ENCODE data around the gene TMEM260.
"Not testable (repeated sequence)": the region's sequence is repeated elsewhere in the genome, so short reads cannot be mapped to it uniquely, and the experiment has no call there.

Gene TMEM260

GRCh38 chr14:56686416-56686815 lies 106.8 kb downstream of the TMEM260 start:
- DNase-seq = no peak

- no peak for DNase-seq
Measured at GRCh38 chr14:56687123-56687522, 107.5 kb downstream of the TMEM260 start.

- no peak for DNase-seq
Measured at GRCh38 chr14:56694609-56695008, 115.0 kb downstream of the TMEM260 start.

- DNase-seq = not testable (repeated sequence)
Measured at GRCh38 chr14:56695216-56695615, 115.6 kb downstream of the TMEM260 start.

Measured in Kasumi-1 (cell line).